Testis (tissue), 3 donors: ENCODE data around the gene MMP23B. TPM values are rescaled to one million over a fixed set of nuclear protein-coding genes. Genes with fewer than 3 reads are reported as not detected.

Experiments used
- DNase-seq: peaks from one replicate; pipeline ENCODE4 v3.0.0-alpha.2; 2019
- H3K27ac ChIP-seq, 2 donors: fragments of 200-600 bp; sonication (generic); one replicate each; pipeline ENCODE4 v1.5.1; 2019
- H3K27me3 ChIP-seq: fragments of 200-600 bp; sonication (generic); one replicate; pipeline ENCODE4 v1.5.1; 2019
- H3K36me3 ChIP-seq: fragments of 200-600 bp; sonication (generic); one replicate; pipeline ENCODE4 v1.5.1; 2017; ENCODE audit warnings: low read depth; ENCODE audit errors: missing control alignments
- H3K4me1 ChIP-seq: fragments of 200-600 bp; sonication (generic); one replicate; pipeline ENCODE4 v1.5.1; 2019
- H3K4me3 ChIP-seq, 2 donors: fragments of 200-600 bp; sonication (generic); one replicate each; pipeline ENCODE4 v1.5.1; 2017 to 2019
- H3K9me3 ChIP-seq: fragments of 200-600 bp; sonication (generic); one replicate; pipeline ENCODE4 v1.5.1; 2017
- POLR2A ChIP-seq: fragments of 450-650 bp; IDR thresholded peaks from one replicate; pipeline ENCODE4 v1.6.1; 2017; ENCODE audit warnings: antibody characterized with exemption, mild to moderate bottlenecking, moderate library complexity
- WGBS, 2 donors: methylation state at CpG; one replicate each; pipeline ENCODE4 v1.1.5; 2018; 5-methylcytosine and 5-hydroxymethylcytosine counted together
- intact Hi-C: fragments of 100-400 bp; cut with DNase I; formaldehyde crosslinking; loops from one replicate; pipeline ENCODE4 v1.15.1; 2023; ENCODE audit warnings: low total_unique reads
- polyA plus RNA-seq: library from polyadenylated mRNA; stranded (reverse); fragments of 350-450 nt; fragmentation: Illumina TruSeq; extraction: RNeasy Lipid Tissue Mini Kit (QIAGEN cat#74804); gene quantifications from one replicate; pipeline ENCODE4 v1.2.3, GENCODE V29; 2014; ENCODE audit warnings: low read depth, low replicate concordance; ENCODE audit not compliant: insufficient read depth
- total RNA-seq, 2 donors: library from RNA; depleted of rRNA; stranded (reverse); fragments of >200 nt; gene quantifications; one replicate each; pipeline ENCODE4 v1.2.3, GENCODE V29; 2016
- TF ChIP-seq, protein P1 (sequence below), 3 experiments: fragments of 450-650 bp in 2 of 3; fragments of 200-600 bp in 1 of 3; sonication (generic) in 1 of 3; IDR thresholded peaks; one replicate each; pipeline ENCODE4 v1.5.1; 2016 to 2019; ENCODE audit warnings: antibody characterized with exemption in 3 of 3, mild to moderate bottlenecking in 2 of 3, moderate library complexity in 1 of 3

MMP23B gene
- total and polyA plus RNA-seq, 3 donors from 2014 or later = 13.1 to 50.2 (median 49.0) TPM

DNA sequence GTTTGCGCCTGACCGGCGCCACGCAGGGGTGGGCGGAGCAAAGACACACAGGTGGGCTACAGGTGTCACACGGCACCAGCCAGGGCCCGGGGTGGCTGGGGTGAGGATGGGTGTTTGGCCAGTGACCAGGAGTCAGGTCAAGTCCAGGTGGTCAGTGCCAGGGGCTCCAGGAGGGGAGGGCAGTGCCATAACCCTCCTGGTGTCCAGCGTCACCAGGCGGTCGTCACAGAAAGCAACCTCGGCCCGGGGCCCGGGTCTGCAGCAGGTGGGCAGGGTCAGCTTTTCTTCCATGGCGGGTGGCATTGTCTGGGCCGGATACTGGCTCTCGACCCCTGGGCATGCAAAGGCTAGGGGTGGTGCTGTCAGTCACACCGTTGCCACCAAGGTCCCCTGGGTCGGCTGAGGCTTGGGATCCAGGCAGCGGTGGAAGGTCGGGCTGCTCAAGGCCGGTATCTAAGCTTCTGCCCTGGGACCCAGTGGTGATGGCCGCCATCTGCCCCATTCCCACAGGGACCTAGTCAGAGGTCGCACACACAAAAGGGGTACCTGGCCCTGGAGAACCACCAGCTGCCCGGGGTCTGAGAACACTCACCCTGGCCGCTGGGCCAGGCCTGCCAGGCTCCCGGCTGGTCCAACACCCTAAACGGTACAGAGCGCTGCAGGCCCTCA is 33.8 kb upstream of the MMP23B start:
- no peak for DNase-seq
- Histone ChIP-seq H3K4me1 (peaks cover 25% of the 10 kb centered on the region), H3K4me3 (peak overlapping the region in 1 of 2 donors; percentile 7), H3K27me3 (no peaks in the 10 kb centered on the region), H3K9me3 (no peaks in the 10 kb centered on the region), H3K27ac (no peak overlapping the region), H3K36me3 (no peaks in the 10 kb centered on the region)
- TF ChIP-seq, protein P1, sequence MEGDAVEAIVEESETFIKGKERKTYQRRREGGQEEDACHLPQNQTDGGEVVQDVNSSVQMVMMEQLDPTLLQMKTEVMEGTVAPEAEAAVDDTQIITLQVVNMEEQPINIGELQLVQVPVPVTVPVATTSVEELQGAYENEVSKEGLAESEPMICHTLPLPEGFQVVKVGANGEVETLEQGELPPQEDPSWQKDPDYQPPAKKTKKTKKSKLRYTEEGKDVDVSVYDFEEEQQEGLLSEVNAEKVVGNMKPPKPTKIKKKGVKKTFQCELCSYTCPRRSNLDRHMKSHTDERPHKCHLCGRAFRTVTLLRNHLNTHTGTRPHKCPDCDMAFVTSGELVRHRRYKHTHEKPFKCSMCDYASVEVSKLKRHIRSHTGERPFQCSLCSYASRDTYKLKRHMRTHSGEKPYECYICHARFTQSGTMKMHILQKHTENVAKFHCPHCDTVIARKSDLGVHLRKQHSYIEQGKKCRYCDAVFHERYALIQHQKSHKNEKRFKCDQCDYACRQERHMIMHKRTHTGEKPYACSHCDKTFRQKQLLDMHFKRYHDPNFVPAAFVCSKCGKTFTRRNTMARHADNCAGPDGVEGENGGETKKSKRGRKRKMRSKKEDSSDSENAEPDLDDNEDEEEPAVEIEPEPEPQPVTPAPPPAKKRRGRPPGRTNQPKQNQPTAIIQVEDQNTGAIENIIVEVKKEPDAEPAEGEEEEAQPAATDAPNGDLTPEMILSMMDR (IDR thresholded peaks at IDR 0.05) = no peak
- TF ChIP-seq POLR2A = no peak
- 60 to 72% methylated on average over 1 to 25 of the region's 28 CpGs for WGBS, 2 donors
- intact Hi-C loops = no loop called here

- peak overlapping the region in 1 of 2 donors; percentile 7 for H3K4me3 ChIP-seq
- no peak for DNase-seq
- H3K4me1 ChIP-seq = peaks cover 25% of the 10 kb centered on the region
- TF ChIP-seq POLR2A = no peak
- TF ChIP-seq, protein P1 (IDR thresholded peaks at IDR 0.05) = no peak
- no peaks in the 10 kb centered on the region for H3K36me3 ChIP-seq
- H3K9me3 ChIP-seq = no peaks in the 10 kb centered on the region
- WGBS, 2 donors = 57 to 61% methylated on average over 3 to 13 of the region's 13 CpGs
- no peaks in the 10 kb centered on the region for H3K27me3 ChIP-seq
- intact Hi-C loops = no loop called here
- no peak overlapping the region for H3K27ac ChIP-seq
Observed at GRCh38 chr1:1598720-1599029, 33.3 kb upstream of the MMP23B start.

DNA sequence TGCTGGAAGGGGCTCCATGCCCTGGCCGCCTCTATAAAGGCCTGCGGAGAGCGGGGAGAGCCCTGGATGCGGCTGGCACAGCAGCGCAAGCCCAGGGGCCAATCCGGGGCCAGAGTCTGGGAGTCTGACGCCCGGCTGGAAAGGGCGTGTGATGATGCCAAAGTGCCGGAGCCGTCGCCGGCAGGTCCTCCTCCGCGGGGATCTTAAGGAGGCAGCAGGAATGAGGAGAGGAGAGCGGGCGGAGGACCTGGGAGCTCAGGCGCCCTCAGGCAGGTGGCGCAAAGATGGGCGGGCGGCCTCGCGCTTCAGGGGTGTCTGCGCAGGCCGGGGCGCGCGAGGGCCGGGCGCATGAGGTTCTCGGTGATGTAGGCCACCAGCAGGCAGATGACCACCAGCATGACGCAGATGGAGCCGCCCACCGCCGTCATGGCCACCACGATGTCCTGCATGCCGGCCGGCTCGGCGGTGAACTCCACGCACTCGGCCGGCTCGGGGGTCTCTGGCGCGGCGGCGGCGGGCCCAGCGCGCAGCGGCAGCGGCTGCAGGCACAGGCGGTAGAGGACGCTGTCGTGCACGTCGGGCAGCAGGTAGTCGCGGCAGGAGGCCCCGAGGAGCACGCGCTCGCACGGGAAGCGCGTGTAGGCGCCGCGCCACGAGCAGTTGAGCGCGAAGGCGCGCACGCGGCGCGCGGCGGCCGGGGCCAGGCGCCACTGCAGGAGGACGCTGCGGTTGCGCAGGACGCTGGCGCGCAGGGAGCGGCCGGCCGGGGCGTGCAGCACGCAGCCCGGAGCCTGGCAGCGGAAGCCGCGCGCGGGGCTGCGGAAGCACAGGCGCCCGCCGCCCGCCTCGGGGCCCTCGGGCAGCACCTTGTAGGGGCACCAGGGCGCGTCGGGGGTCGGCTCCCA is 32.7 kb upstream of the MMP23B start:
- DNase-seq = no peak
- no peak overlapping the region for H3K27ac ChIP-seq
- H3K4me3 ChIP-seq = peak overlapping the region; percentile 7 to 12
- WGBS, 2 donors = 10% methylated on average over 67 of the region's 111 CpGs; no CpG with 5 or more reads in 1 of the 2 donors
- no peaks in the 10 kb centered on the region for H3K27me3 ChIP-seq
- TF ChIP-seq POLR2A = no peak
- TF ChIP-seq, protein P1 (IDR thresholded peaks at IDR 0.05) = no peak
- intact Hi-C loops = no loop called here
- H3K9me3 ChIP-seq = no peaks in the 10 kb centered on the region
- no peaks in the 10 kb centered on the region for H3K36me3 ChIP-seq
- peaks cover 25% of the 10 kb centered on the region for H3K4me1 ChIP-seq

DNA sequence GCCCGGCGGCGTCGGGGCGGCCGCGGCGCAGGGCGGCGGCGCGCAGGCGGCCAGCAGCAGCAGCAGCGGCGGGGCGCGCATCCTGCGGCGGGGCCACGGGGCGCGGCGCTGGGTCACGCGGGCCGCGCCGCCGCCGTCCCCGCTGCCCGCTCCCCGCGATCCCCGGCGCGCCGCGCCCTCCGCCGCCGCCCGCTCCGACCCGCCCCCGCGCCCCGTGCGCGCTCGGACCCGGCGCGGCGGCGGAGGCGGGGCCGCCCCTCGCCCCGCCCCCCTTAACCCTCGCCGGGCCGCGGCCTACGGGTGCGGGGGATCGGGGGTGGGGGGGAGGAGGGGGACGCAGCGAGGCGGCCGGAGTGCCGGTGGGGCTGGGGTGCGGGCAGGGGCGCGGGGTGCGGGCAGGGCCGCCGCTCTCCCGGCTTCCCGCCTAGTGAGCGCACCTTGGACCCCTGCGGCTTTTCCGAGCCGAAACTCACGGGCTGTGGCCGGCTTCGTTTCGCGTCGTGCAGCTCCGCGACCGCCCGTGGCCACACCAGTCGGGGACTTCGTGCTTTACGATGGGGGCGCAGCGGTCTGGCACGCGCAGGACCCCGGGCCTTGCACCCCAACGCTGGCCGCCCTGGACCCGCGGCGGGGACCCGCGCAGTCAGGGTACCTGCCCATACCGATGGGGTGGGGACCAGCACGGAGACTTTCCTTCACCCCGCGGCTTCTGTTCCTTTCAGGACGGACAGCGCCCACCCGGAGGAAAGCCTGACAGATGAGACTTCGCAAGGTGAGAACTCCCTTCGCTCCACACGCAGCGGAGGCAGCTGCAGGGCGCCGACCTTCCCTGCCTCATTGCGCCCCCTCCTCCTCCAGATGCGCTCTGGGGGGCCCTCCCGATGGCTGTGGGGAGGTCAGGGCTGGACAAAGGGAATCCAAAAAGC is 31.8 kb upstream of the MMP23B start, which contains the start of gene FNDC10:
Gene FNDC10 (minus strand): TSS at position 201 of the 926 bp plus-strand sequence. CDS start 120 bp downstream, at position 81.
- no peak for DNase-seq
- H3K27me3 ChIP-seq = no peaks in the 10 kb centered on the region
- intact Hi-C loops = no loop called here
- H3K4me3 ChIP-seq = peak within 1 kb of the TSS; percentile 7 to 12
- H3K4me1 ChIP-seq = peaks cover 25% of the 10 kb centered on the region
- TF ChIP-seq, protein P1 (IDR thresholded peaks at IDR 0.05) = no peak
- no peak for TF ChIP-seq POLR2A
- no peaks in the 10 kb centered on the region for H3K36me3 ChIP-seq
- H3K27ac ChIP-seq = no peak within 1 kb of the TSS
- no peaks in the 10 kb centered on the region for H3K9me3 ChIP-seq
- WGBS, 2 donors = 2 to 4% methylated on average over 10 to 43 of the region's 125 CpGs
